GM19324 (cell line): ENCODE data around the gene METTL13.
"Not testable (repeated sequence)": the region's sequence is repeated elsewhere in the genome, so short reads cannot be mapped to it uniquely, and the experiment has no call there.

Source experiments
- ATAC-seq: cut with Tn5 transposase; IDR thresholded peaks from one replicate; pipeline ENCODE4 v1.9.1; 2021; ENCODE audit warnings: mild to moderate bottlenecking, moderate library complexity; ENCODE audit not compliant: unreplicated experiment, low FRiP score

METTL13 gene

GRCh38 chr1:171769171-171769570 lies 12.3 kb upstream of the METTL13 start:
- no peak for ATAC-seq

- no peak for ATAC-seq
Observed at GRCh38 chr1:171769754-171770153, 11.7 kb upstream of the METTL13 start.

- ATAC-seq = no peak
Observed at GRCh38 chr1:171772312-171772711, 9.1 kb upstream of the METTL13 start.

GRCh38 chr1:171780583-171781175 lies 781 bp upstream of the METTL13 start:
- no peak for ATAC-seq

GRCh38 chr1:171783816-171784530 lies 2.5 kb downstream of the METTL13 start:
- ATAC-seq = no peak

GRCh38 chr1:171784784-171785183 lies 3.3 kb downstream of the METTL13 start:
- ATAC-seq = no peak

GRCh38 chr1:171785766-171786165 lies 4.3 kb downstream of the METTL13 start:
- no peak for ATAC-seq

GRCh38 chr1:171786534-171786933 lies 5.1 kb downstream of the METTL13 start:
- ATAC-seq = no peak

- no peak for ATAC-seq
Observed at GRCh38 chr1:171787686-171788480, 6.4 kb downstream of the METTL13 start.

GRCh38 chr1:171788696-171789095 lies 7.2 kb downstream of the METTL13 start:
- no peak for ATAC-seq

GRCh38 chr1:171790318-171790717 lies 8.9 kb downstream of the METTL13 start:
- ATAC-seq = no peak

- ATAC-seq = no peak
Observed at GRCh38 chr1:171792656-171793369, 11.4 kb downstream of the METTL13 start.

GRCh38 chr1:171793636-171794035 lies 12.2 kb downstream of the METTL13 start:
- ATAC-seq = no peak

GRCh38 chr1:171794085-171794484 lies 12.6 kb downstream of the METTL13 start:
- no peak for ATAC-seq

GRCh38 chr1:171796592-171796991 lies 15.1 kb downstream of the METTL13 start:
- ATAC-seq = no peak

- ATAC-seq = no peak
Observed at GRCh38 chr1:171798311-171798710, 16.9 kb downstream of the METTL13 start.

GRCh38 chr1:171798765-171799164 lies 17.3 kb downstream of the METTL13 start:
- no peak for ATAC-seq

GRCh38 chr1:171799166-171799565 lies 17.7 kb downstream of the METTL13 start:
- ATAC-seq = no peak

GRCh38 chr1:171799698-171800097 lies 18.2 kb downstream of the METTL13 start:
- ATAC-seq = not testable (repeated sequence)

- no peak for ATAC-seq
Observed at GRCh38 chr1:171800342-171800741, 18.9 kb downstream of the METTL13 start.

GRCh38 chr1:171800851-171801250 lies 19.4 kb downstream of the METTL13 start:
- ATAC-seq = no peak
